22Rv1 (cell line): ENCODE results near the gene DSG1.

Source experiments
- CTCF ChIP-seq: fragments of 450-650 bp; IDR thresholded peaks from 2 replicates; pipeline ENCODE4 v1.5.1; 2017; ENCODE audit warnings: mild to moderate bottlenecking
- ZFX ChIP-seq: fragments of 450-650 bp; IDR thresholded peaks from 2 replicates; pipeline ENCODE4 v1.6.1; 2017; ENCODE audit warnings: antibody characterized with exemption, borderline replicate concordance

GRCh38 chr18:31273812-31274527 lies 44.0 kb upstream of the DSG1 start:
- TF ChIP-seq CTCF (no peak), ZFX (no peak)
